B cell (primary cell): ENCODE data around the gene UCP2. TPM values are rescaled to one million over a fixed set of nuclear protein-coding genes. Genes with fewer than 3 reads are reported as not detected.

ENCODE experiments used
- ATAC-seq: fragments of 200-7000 bp; cut with Tn5 transposase; one replicate; pipeline ENCODE4 v1.10.0; 2021; ENCODE audit warnings: low read depth, mild to moderate bottlenecking, moderate number of reproducible peaks, moderate library complexity
- CTCF ChIA-PET: fragments of 350-600 bp; sonication (Branson Sonifier 250); formaldehyde crosslinking; loops from one replicate; lab custom pipeline; 2021; ENCODE audit warnings: antibody characterized with exemption, inconsistent platforms; lab: Charles Lee
- POLR2A ChIA-PET: fragments of 350-600 bp; sonication (Branson Sonifier 250); formaldehyde crosslinking; loops from one replicate; lab custom pipeline; 2021; ENCODE audit warnings: antibody characterized with exemption; lab: Charles Lee
- DNase-seq: peaks from one replicate; pipeline ENCODE4 v3.0.0; 2013
- H2AFZ ChIP-seq: 2 replicates; pipeline ENCODE4 v1.6.1; 2012; ENCODE audit warnings: mild to moderate bottlenecking, low read depth, low read length; ENCODE audit not compliant: insufficient read depth, poor library complexity, severe bottlenecking
- H3K27ac ChIP-seq, 2 donors: 1 replicate in 1 of 2; 2 replicates in 1 of 2; pipeline ENCODE4 v1.5.1; 2012 to 2013; ENCODE audit warnings: low read length in 2 of 2, mild to moderate bottlenecking in 2 of 2, moderate library complexity in 1 of 2
- H3K27me3 ChIP-seq, 4 experiments: fragments of 200-600 bp in 1 of 4; sonication (generic) in 1 of 4; replicated peaks in 1 of 4; 1 replicate in 2 of 4; 2 replicates in 2 of 4; pipeline versions ENCODE4 v1.6.1 to v1.7.0; 2013 to 2016; ENCODE audit warnings: low read length in 3 of 4, mild to moderate bottlenecking in 2 of 4, mixed read lengths in 1 of 4, moderate library complexity in 1 of 4; ENCODE audit not compliant: insufficient read depth in 4 of 4, control insufficient read depth in 3 of 4; ENCODE audit errors: control extremely low read depth in 1 of 4
- H3K36me3 ChIP-seq, 2 experiments: replicated peaks in 1 of 2; 1 replicate in 1 of 2; 2 replicates in 1 of 2; pipeline versions ENCODE4 v1.6.1 to v1.7.1; 2013; ENCODE audit warnings: low read length in 1 of 2; ENCODE audit not compliant: insufficient read depth in 2 of 2, control insufficient read depth in 1 of 2; ENCODE audit errors: control extremely low read depth in 1 of 2, extremely low read depth in 1 of 2
- H3K4me1 ChIP-seq, 2 donors: fragments of 200-600 bp in 1 of 2; sonication (generic) in 1 of 2; 1 replicate in 1 of 2; 2 replicates in 1 of 2; pipeline versions ENCODE4 v1.5.1 to v1.6.1; 2013 to 2017; ENCODE audit warnings: low read length in 2 of 2; ENCODE audit not compliant: control insufficient read depth in 2 of 2, insufficient read depth in 2 of 2
- H3K4me2 ChIP-seq: replicated peaks from 2 replicates; pipeline ENCODE3; 2012; ENCODE audit warnings: mild to moderate bottlenecking, low read depth, low read length; ENCODE audit not compliant: poor library complexity, severe bottlenecking
- H3K4me3 ChIP-seq, 5 experiments: fragments of 200-600 bp in 1 of 5; sonication (generic) in 1 of 5; 1 replicate in 3 of 5; 2 replicates in 2 of 5; pipeline versions ENCODE4 v1.5.1 to v1.7.0; 2011 to 2016; ENCODE audit warnings: low read length in 4 of 5, mild to moderate bottlenecking in 4 of 5, low read depth in 2 of 5, control low read depth in 1 of 5, moderate library complexity in 1 of 5; ENCODE audit not compliant: insufficient read depth in 1 of 5; ENCODE audit errors: control extremely low read depth in 1 of 5, extremely low read depth in 1 of 5
- H3K79me2 ChIP-seq: fragments of 200-600 bp; sonication (generic); one replicate; pipeline ENCODE4 v1.6.0; 2016; ENCODE audit warnings: low read length; ENCODE audit not compliant: control insufficient read depth, insufficient read depth
- H3K9ac ChIP-seq: fragments of 200-600 bp; sonication (generic); 2 replicates; pipeline ENCODE4 v1.6.1; 2017; ENCODE audit warnings: mild to moderate bottlenecking, low read length, moderate library complexity
- H3K9me3 ChIP-seq, 3 donors: one replicate each; pipeline versions ENCODE4 v1.6.1 to v1.7.1; 2013; ENCODE audit warnings: low read length in 2 of 3; ENCODE audit not compliant: control insufficient read depth in 2 of 3, insufficient read depth in 1 of 3; ENCODE audit errors: control extremely low read depth in 1 of 3
- H4K20me1 ChIP-seq: 2 replicates; pipeline ENCODE4 v1.6.0; 2012; ENCODE audit warnings: mild to moderate bottlenecking, low read length; ENCODE audit not compliant: insufficient read depth, control insufficient read depth, poor library complexity, severe bottlenecking
- H3K27ac Mint-ChIP-seq: one replicate; pipeline ENCODE4 v1.8.0; 2021; ENCODE audit warnings: mixed read lengths
- H3K27me3 Mint-ChIP-seq: one replicate; pipeline ENCODE4 v1.8.0; 2021; ENCODE audit warnings: mixed read lengths
- H3K4me1 Mint-ChIP-seq: one replicate; pipeline ENCODE4 v1.8.0; 2021; ENCODE audit warnings: mixed read lengths
- H3K4me3 Mint-ChIP-seq: one replicate; pipeline ENCODE4 v1.8.0; 2021; ENCODE audit warnings: mixed read lengths
- H3K9me3 Mint-ChIP-seq: one replicate; pipeline ENCODE4 v1.8.0; 2022; ENCODE audit warnings: mixed read lengths; ENCODE audit not compliant: insufficient read depth
- CTCF ChIP-seq: fragments of 200-600 bp; IDR thresholded peaks from one replicate; pipeline ENCODE4 v1.8.0; 2022; ENCODE audit warnings: antibody characterized with exemption, mild to moderate bottlenecking
- EZH2 ChIP-seq: IDR thresholded peaks from 2 replicates; pipeline ENCODE4 v1.6.1; 2012; ENCODE audit warnings: borderline replicate concordance, low read depth, mild to moderate bottlenecking, moderate library complexity, low read length; ENCODE audit not compliant: insufficient read depth, poor library complexity, severe bottlenecking
- WGBS: methylation state at CpG from one replicate; pipeline ENCODE4 v1.1.5; 2013; ENCODE audit warnings: missing lambda C conversion rate; ENCODE audit not compliant: insufficient coverage; 5-methylcytosine and 5-hydroxymethylcytosine counted together
- intact Hi-C: fragments of 100-400 bp; cut with micrococcal nuclease; formaldehyde crosslinking; loops from one replicate; pipeline ENCODE4 v1.10.0; 2022
- polyA plus RNA-seq: library from polyadenylated mRNA; depleted of rRNA; stranded (reverse); fragments of >200 nt; gene quantifications from 2 replicates; pipeline ENCODE4 v1.2.3, GENCODE V29; 2012
- total RNA-seq, 2 donors: library from RNA; stranded (reverse); fragments of 120-200 nt in 1 of 2; gene quantifications; 1 replicate in 1 of 2; 2 replicates in 1 of 2; pipeline versions ENCODE4 v1.2.3 to v1.2.4, GENCODE V29; 2013 to 2022

UCP2 gene
- total and polyA plus RNA-seq, 2 donors (not counting 1 experiment from before 2014, with no cell fraction given), result 613 to 697 TPM

DNA sequence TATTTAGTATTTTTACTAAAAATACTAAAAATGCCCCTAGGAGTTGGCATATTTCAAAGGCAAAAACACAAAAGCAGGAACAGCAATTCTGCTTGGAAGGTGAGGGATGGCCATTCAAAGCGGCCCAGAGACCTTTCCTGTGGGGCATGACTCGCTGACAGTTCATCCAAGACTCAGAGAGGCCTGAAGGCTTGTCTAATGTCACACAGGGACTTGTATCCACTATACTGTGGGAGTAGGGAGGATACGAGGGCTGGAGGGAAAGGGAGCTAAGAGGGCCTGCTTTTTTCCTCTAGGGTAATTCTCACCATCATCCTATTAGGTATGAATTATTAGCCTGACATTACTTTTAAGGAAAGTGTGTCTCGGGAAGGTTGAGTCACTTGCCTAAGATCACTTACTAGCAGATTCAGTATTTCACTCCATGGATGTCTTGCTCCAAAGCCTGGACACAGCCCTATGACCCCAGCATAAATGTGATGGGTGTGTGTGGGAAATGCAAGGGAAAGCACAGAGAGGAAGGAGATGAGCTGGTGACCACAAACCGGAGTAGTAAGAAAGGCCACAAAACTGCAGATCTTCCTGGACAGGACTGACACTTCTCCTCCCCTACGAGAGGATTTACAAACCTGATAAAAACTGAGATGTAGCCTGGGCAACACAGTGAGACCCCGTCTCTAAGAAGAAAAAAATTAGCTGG, 43.0 kb upstream of the UCP2 start:
- POLR2A ChIA-PET, result no interaction called here
- WGBS, result 90% methylated on average over 2 of the region's 7 CpGs
- H3K27me3 ChIP-seq, result no peaks in the 10 kb centered on the region
- peaks cover 25% of the 10 kb centered on the region for H3K4me1 Mint-ChIP-seq
- H4K20me1 ChIP-seq, result no peaks in the 10 kb centered on the region
- H3K9me3 Mint-ChIP-seq, result no peaks in the 10 kb centered on the region
- H2AFZ ChIP-seq, result no peak overlapping the region
- no peak overlapping the region for H3K27ac ChIP-seq
- H3K79me2 ChIP-seq, result peaks cover 5% of the 10 kb centered on the region
- peaks cover 22 to 29% of the 10 kb centered on the region in 2 donors for H3K4me1 ChIP-seq
- H3K4me3 Mint-ChIP-seq, result no peak overlapping the region
- CTCF ChIA-PET, result no interaction called here
- H3K4me3 ChIP-seq, result no peak overlapping the region
- H3K36me3 ChIP-seq, result peaks cover 2 to 19% of the 10 kb centered on the region in 2 experiments
- no peak for ATAC-seq
- no peak for TF ChIP-seq CTCF
- no peak for TF ChIP-seq EZH2
- H3K27me3 Mint-ChIP-seq, result no peaks in the 10 kb centered on the region
- H3K9ac ChIP-seq, result no peak overlapping the region
- H3K9me3 ChIP-seq, result no peaks in the 10 kb centered on the region
- no peak for DNase-seq
- intact Hi-C loops, result no loop called here
- no peak overlapping the region for H3K4me2 ChIP-seq
- H3K27ac Mint-ChIP-seq, result no peak overlapping the region

GRCh38 chr11:74024261-74025029, 41.8 kb upstream of the UCP2 start:
- no peak overlapping the region for H3K4me3 Mint-ChIP-seq
- Histone ChIP-seq H3K4me1 (peaks cover 32 to 41% of the 10 kb centered on the region in 2 donors), H2AFZ (no peak overlapping the region), H3K9ac (no peak overlapping the region), H3K4me3 (no peak overlapping the region), H3K4me2 (no peak overlapping the region), H3K79me2 (peaks cover 5% of the 10 kb centered on the region), H3K27ac (no peak overlapping the region), H3K9me3 (no peaks in the 10 kb centered on the region), H3K36me3 (peaks cover 3 to 19% of the 10 kb centered on the region in 2 experiments), H4K20me1 (no peaks in the 10 kb centered on the region), H3K27me3 (no peaks in the 10 kb centered on the region)
- 83% methylated on average over 1 of the region's 2 CpGs for whole genome bisulfite sequencing
- TF ChIP-seq EZH2 (no peak), CTCF (no peak)
- DNase-seq (no peak), ATAC-seq (no peak)
- intact Hi-C loops, result no loop called here
- CTCF ChIA-PET, result no interaction called here
- POLR2A ChIA-PET, result no interaction called here
- no peaks in the 10 kb centered on the region for H3K27me3 Mint-ChIP-seq
- H3K4me1 Mint-ChIP-seq, result peaks cover 25% of the 10 kb centered on the region
- H3K27ac Mint-ChIP-seq, result no peak overlapping the region
- no peaks in the 10 kb centered on the region for H3K9me3 Mint-ChIP-seq
